GM23338 (cell line): ENCODE data around the gene GALNT13. TPM values are rescaled to one million over a fixed set of nuclear protein-coding genes. Genes with fewer than 3 reads are reported as not detected.

Experiments used
- ATAC-seq: fragments of 200-7000 bp; cut with Tn5 transposase; 3 replicates; pipeline ENCODE4 v1.9.1; 2020
- DNase-seq: peaks from one replicate; pipeline ENCODE4 v3.0.0-alpha.2; 2015; ENCODE audit warnings: low spot score
- H2AFZ ChIP-seq: fragments of 200-600 bp; sonication (generic); 2 replicates; pipeline ENCODE4 v1.8.0; 2016; ENCODE audit warnings: antibody characterized with exemption, mild to moderate bottlenecking, moderate library complexity
- H3F3A ChIP-seq: fragments of 200-600 bp; sonication (generic); replicated peaks from 2 replicates; pipeline ENCODE4 v1.8.0; 2017; ENCODE audit warnings: antibody characterized with exemption, mixed run types, low read depth
- H3K27ac ChIP-seq: fragments of 200-600 bp; sonication (generic); 2 replicates; pipeline ENCODE4 v1.6.1; 2016; ENCODE audit warnings: low read depth
- H3K27me3 ChIP-seq: fragments of 200-600 bp; sonication (generic); 2 replicates; pipeline ENCODE4 v1.8.0; 2016; ENCODE audit warnings: mild to moderate bottlenecking, mixed run types, moderate library complexity; ENCODE audit not compliant: insufficient read depth
- H3K36me3 ChIP-seq: fragments of 200-600 bp; sonication (generic); 2 replicates; pipeline ENCODE4 v1.8.0; 2016; ENCODE audit warnings: mild to moderate bottlenecking; ENCODE audit not compliant: insufficient read depth
- H3K4me1 ChIP-seq: fragments of 200-600 bp; sonication (generic); 2 replicates; pipeline ENCODE4 v1.8.0; 2016; ENCODE audit warnings: mild to moderate bottlenecking, moderate library complexity; ENCODE audit not compliant: insufficient read depth
- H3K4me2 ChIP-seq: fragments of 200-600 bp; sonication (generic); 2 replicates; pipeline ENCODE4 v1.7.1; 2017; ENCODE audit warnings: mixed run types
- H3K4me3 ChIP-seq: fragments of 200-600 bp; sonication (generic); 2 replicates; pipeline ENCODE4 v1.6.1; 2016; ENCODE audit warnings: mixed run types
- H3K79me2 ChIP-seq: fragments of 200-600 bp; sonication (generic); replicated peaks from 2 replicates; pipeline ENCODE4 v1.8.0; 2017; ENCODE audit warnings: mild to moderate bottlenecking; ENCODE audit not compliant: insufficient read depth
- H3K9me2 ChIP-seq: fragments of 200-600 bp; sonication (generic); 2 replicates; pipeline ENCODE4 v1.8.0; 2017; ENCODE audit not compliant: insufficient read depth
- H4K20me1 ChIP-seq: fragments of 200-600 bp; sonication (generic); replicated peaks from 2 replicates; pipeline ENCODE4 v1.8.0; 2017; ENCODE audit warnings: mild to moderate bottlenecking; ENCODE audit not compliant: insufficient read depth
- H3K27ac Mint-ChIP-seq: 2 replicates; pipeline ENCODE4 v1.8.0; 2020; ENCODE audit warnings: inconsistent platforms, mild to moderate bottlenecking, moderate library complexity, mixed read lengths
- H3K27me3 Mint-ChIP-seq: 3 replicates; pipeline ENCODE4 v1.8.0; 2022; ENCODE audit warnings: low read depth, mild to moderate bottlenecking, moderate library complexity, mixed read lengths, inconsistent platforms; ENCODE audit not compliant: insufficient read depth, poor library complexity
- H3K36me3 Mint-ChIP-seq: 3 replicates; pipeline ENCODE4 v1.8.0; 2021; ENCODE audit warnings: low read depth, mild to moderate bottlenecking, inconsistent platforms, moderate library complexity, mixed read lengths
- H3K4me1 Mint-ChIP-seq: 3 replicates; pipeline ENCODE4 v1.8.0; 2020; ENCODE audit warnings: mild to moderate bottlenecking, inconsistent platforms, mixed read lengths
- H3K4me3 Mint-ChIP-seq: 3 replicates; pipeline ENCODE4 v1.8.0; 2021; ENCODE audit warnings: moderate library complexity, mild to moderate bottlenecking, inconsistent platforms, mixed read lengths
- H3K9me3 Mint-ChIP-seq: 3 replicates; pipeline ENCODE4 v1.8.0; 2020; ENCODE audit warnings: moderate library complexity, mild to moderate bottlenecking, inconsistent platforms, mixed read lengths
- CTCF ChIP-seq, 2 experiments: fragments of 200-600 bp in 1 of 2; sonication (generic) in 1 of 2; conservative IDR thresholded peaks; 2 replicates each; pipeline versions ENCODE4 v1.5.1 to v1.6.1; 2016 to 2017; ENCODE audit warnings: antibody characterized with exemption in 2 of 2, low read depth in 2 of 2, mild to moderate bottlenecking in 2 of 2, moderate library complexity in 1 of 2
- EZH2phosphoT487 ChIP-seq: fragments of 200-600 bp; sonication (generic); IDR thresholded peaks from one replicate; pipeline ENCODE4 v1.8.1; 2018; ENCODE audit warnings: antibody characterized with exemption; ENCODE audit not compliant: unreplicated experiment
- JUNB ChIP-seq: IDR thresholded peaks from one replicate; pipeline ENCODE4 v1.6.1; 2016; ENCODE audit warnings: antibody characterized with exemption; ENCODE audit not compliant: unreplicated experiment
- REST ChIP-seq: IDR thresholded peaks from one replicate; pipeline ENCODE4 v1.6.1; 2018; ENCODE audit warnings: antibody characterized with exemption; ENCODE audit not compliant: unreplicated experiment
- STAT1 ChIP-seq: IDR thresholded peaks from one replicate; pipeline ENCODE4 v1.6.1; 2016; ENCODE audit warnings: antibody characterized with exemption; ENCODE audit not compliant: unreplicated experiment
- ZNF331 ChIP-seq: fragments of 250-450 bp; sonication (Bioruptor Pico); IDR thresholded peaks from 2 replicates; pipeline ENCODE4 v1.5.0; 2020; ENCODE audit warnings: low read depth, mild to moderate bottlenecking, moderate library complexity
- ZNF462 ChIP-seq: fragments of 250-450 bp; sonication (Bioruptor Pico); IDR thresholded peaks from 2 replicates; pipeline ENCODE4 v1.5.0; 2020; ENCODE audit warnings: mild to moderate bottlenecking, moderate library complexity
- polyA plus RNA-seq: library from polyadenylated mRNA; unstranded; fragments of >200 nt; fragmentation: Nextera tagmentation; extraction: Ambion mirVana; gene quantifications from 2 replicates; pipeline ENCODE4 v1.2.1, GENCODE V29; 2016
- total RNA-seq: library from RNA; depleted of rRNA; stranded (reverse); fragments of >200 nt; shearing (Covaris generic); gene quantifications from 2 replicates; pipeline ENCODE4 v1.2.3, GENCODE V29; 2014

Gene GALNT13
- total and polyA plus RNA-seq, 2 experiments from 2014 or later, result 3.5 to 5.2 TPM

GRCh38 chr2:154194909-154195643 is 323.4 kb downstream of the GALNT13 start:
- Histone ChIP-seq H3K27ac (no peak overlapping the region), H3K4me3 (no peak overlapping the region), H4K20me1 (no peaks in the 10 kb centered on the region), H3K79me2 (no peaks in the 10 kb centered on the region), H3K4me1 (no peaks in the 10 kb centered on the region), H3K9me2 (no peaks in the 10 kb centered on the region), H3F3A (no peaks in the 10 kb centered on the region), H2AFZ (no peak overlapping the region), H3K4me2 (no peak overlapping the region), H3K27me3 (no peaks in the 10 kb centered on the region), H3K36me3 (no peaks in the 10 kb centered on the region)
- H3K4me1 Mint-ChIP-seq, result peaks cover 4% of the 10 kb centered on the region
- H3K27ac Mint-ChIP-seq, result no peak overlapping the region
- no peak overlapping the region for H3K4me3 Mint-ChIP-seq
- H3K9me3 Mint-ChIP-seq, result no peaks in the 10 kb centered on the region
- no peaks in the 10 kb centered on the region for H3K27me3 Mint-ChIP-seq
- no peaks in the 10 kb centered on the region for H3K36me3 Mint-ChIP-seq
- TF ChIP-seq JUNB (no peak), STAT1 (no peak), CTCF (conservative IDR thresholded peaks at IDR 0.05; ENCODE audit: low read depth in 2 of 2) (no peak), ZNF462 (CRISPR knock-in tag) (no peak), REST (no peak), ZNF331 (CRISPR knock-in tag) (no peak), EZH2phosphoT487 (no peak)
- ATAC-seq (no peak), DNase-seq (no peak)
